Measurements from ENCODE around the gene ADSS1.

The ADSS1 gene

DNA sequence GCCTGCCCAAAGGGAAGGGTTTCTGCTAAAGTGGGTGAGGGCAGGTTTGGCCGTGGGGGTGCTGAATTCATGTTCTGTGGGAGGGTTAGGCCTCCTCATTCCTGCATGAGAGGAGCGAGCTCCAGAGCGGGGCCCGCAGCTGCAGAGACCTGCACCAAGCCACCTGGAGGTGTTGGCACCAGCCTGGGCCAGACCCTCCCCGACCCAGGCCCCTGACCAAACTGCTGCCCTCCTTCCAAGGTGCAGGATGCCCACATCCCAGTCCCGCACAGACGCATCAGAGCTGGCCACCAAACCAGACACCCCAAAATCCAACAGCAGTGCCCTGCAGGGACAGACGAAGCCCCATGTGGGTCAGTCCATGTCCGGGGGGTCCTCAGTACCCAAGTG lies 10.6 kb downstream of the ADSS1 start:
- no peak for DNase-seq (ENCODE audit: low spot score)
- Mint-ChIP-seq H3K4me3 (no peak overlapping the region), H3K9me3 (no peaks in the 10 kb centered on the region), H3K36me3 (ENCODE audit: low read depth) (no peaks in the 10 kb centered on the region), H3K27me3 (ENCODE audit: low read depth) (no peaks in the 10 kb centered on the region), H3K4me1 (ENCODE audit: low read depth) (no peaks in the 10 kb centered on the region), H3K27ac (no peak overlapping the region)

GRCh38 chr14:104734991-104735779 lies 11.2 kb downstream of the ADSS1 start:
- H3K27me3 Mint-ChIP-seq (ENCODE audit: low read depth) = no peaks in the 10 kb centered on the region
- no peak for DNase-seq (ENCODE audit: low spot score)
- no peaks in the 10 kb centered on the region for H3K4me1 Mint-ChIP-seq (ENCODE audit: low read depth)
- H3K36me3 Mint-ChIP-seq (ENCODE audit: low read depth) = no peaks in the 10 kb centered on the region
- no peak overlapping the region for H3K27ac Mint-ChIP-seq
- no peaks in the 10 kb centered on the region for H3K9me3 Mint-ChIP-seq
- no peak overlapping the region for H3K4me3 Mint-ChIP-seq

- Mint-ChIP-seq H3K36me3 (ENCODE audit: low read depth) (no peaks in the 10 kb centered on the region), H3K27ac (no peak overlapping the region), H3K9me3 (no peaks in the 10 kb centered on the region), H3K4me1 (ENCODE audit: low read depth) (no peaks in the 10 kb centered on the region), H3K27me3 (ENCODE audit: low read depth) (no peaks in the 10 kb centered on the region), H3K4me3 (no peak overlapping the region)
- no peak for DNase-seq (ENCODE audit: low spot score)
Measured at GRCh38 chr14:104735830-104736642, 12.0 kb downstream of the ADSS1 start.

GRCh38 chr14:104738375-104739019 lies 14.5 kb downstream of the ADSS1 start:
- DNase-seq (ENCODE audit: low spot score) = no peak
- Mint-ChIP-seq H3K4me3 (no peak overlapping the region), H3K9me3 (no peaks in the 10 kb centered on the region), H3K27ac (no peak overlapping the region), H3K27me3 (ENCODE audit: low read depth) (no peaks in the 10 kb centered on the region), H3K36me3 (ENCODE audit: low read depth) (no peaks in the 10 kb centered on the region), H3K4me1 (ENCODE audit: low read depth) (no peaks in the 10 kb centered on the region)

DNA sequence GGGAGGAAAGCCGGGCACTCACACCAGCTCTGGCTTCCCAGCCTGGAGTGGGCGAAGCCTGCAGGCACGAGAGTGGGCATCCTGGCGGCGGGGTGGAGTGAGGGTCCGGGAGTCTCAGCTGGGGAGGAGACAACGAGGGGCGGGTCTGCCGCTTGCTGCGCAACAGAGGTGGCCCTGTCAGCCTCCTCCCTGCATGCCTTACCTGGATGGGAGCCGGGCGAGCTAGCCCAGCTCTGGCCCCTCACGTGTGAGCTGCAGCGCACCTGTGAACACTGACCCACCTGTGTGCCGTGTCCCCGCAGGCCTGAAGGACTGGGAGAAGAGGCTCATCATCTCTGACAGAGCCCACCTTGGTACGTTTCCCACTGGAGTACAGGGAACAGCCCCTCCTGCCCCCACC lies 15.0 kb downstream of the ADSS1 start:
- Mint-ChIP-seq H3K4me1 (ENCODE audit: low read depth) (no peaks in the 10 kb centered on the region), H3K36me3 (ENCODE audit: low read depth) (no peaks in the 10 kb centered on the region), H3K27me3 (ENCODE audit: low read depth) (no peaks in the 10 kb centered on the region), H3K4me3 (no peak overlapping the region), H3K9me3 (no peaks in the 10 kb centered on the region), H3K27ac (no peak overlapping the region)
- no peak for DNase-seq (ENCODE audit: low spot score)

GRCh38 chr14:104739546-104740516 lies 15.8 kb downstream of the ADSS1 start:
- no peak overlapping the region for H3K27ac Mint-ChIP-seq
- H3K4me1 Mint-ChIP-seq (ENCODE audit: low read depth) = no peaks in the 10 kb centered on the region
- no peaks in the 10 kb centered on the region for H3K27me3 Mint-ChIP-seq (ENCODE audit: low read depth)
- no peak for DNase-seq (ENCODE audit: low spot score)
- H3K9me3 Mint-ChIP-seq = no peaks in the 10 kb centered on the region
- no peaks in the 10 kb centered on the region for H3K36me3 Mint-ChIP-seq (ENCODE audit: low read depth)
- H3K4me3 Mint-ChIP-seq = no peak overlapping the region

DNA sequence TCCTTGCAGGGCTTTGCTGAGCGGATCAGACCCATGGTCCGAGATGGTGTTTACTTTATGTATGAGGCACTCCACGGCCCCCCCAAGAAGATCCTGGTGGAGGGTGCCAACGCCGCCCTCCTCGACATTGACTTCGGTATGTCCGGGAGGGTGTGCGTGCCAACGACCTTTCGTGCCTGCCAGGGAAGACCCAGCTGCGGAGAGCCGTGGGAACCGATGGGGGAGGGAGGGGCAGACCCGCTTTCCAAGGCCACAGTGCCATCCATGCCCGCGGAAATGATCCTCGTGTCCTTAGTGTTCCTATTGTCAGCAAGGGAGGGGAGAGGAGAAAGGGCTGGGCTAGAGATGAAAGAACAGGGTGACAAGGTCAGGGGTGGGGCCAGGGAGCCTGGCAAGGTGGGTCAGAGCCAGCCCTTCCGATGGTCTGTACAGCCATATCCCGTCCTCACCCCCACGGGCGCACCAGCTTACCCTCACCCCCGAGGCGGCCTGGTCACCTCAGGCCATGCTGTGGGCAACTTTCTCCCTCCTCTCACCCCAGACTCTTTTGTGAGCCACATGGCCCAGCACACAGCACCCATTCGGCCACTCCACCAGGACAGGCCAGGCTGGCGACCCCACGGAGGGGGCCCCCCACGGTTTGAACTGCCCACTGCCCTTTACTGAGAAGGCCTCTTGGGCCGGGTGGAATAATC lies 17.2 kb downstream of the ADSS1 start:
- no peak overlapping the region for H3K27ac Mint-ChIP-seq
- no peak for DNase-seq (ENCODE audit: low spot score)
- no peaks in the 10 kb centered on the region for H3K36me3 Mint-ChIP-seq (ENCODE audit: low read depth)
- H3K27me3 Mint-ChIP-seq (ENCODE audit: low read depth) = no peaks in the 10 kb centered on the region
- H3K4me1 Mint-ChIP-seq (ENCODE audit: low read depth) = no peaks in the 10 kb centered on the region
- H3K4me3 Mint-ChIP-seq = no peak overlapping the region
- no peaks in the 10 kb centered on the region for H3K9me3 Mint-ChIP-seq

GRCh38 chr14:104741803-104742251 lies 17.8 kb downstream of the ADSS1 start:
- no peak for DNase-seq (ENCODE audit: low spot score)
- H3K4me3 Mint-ChIP-seq = no peak overlapping the region
- H3K9me3 Mint-ChIP-seq = no peaks in the 10 kb centered on the region
- H3K27ac Mint-ChIP-seq = no peak overlapping the region
- no peaks in the 10 kb centered on the region for H3K27me3 Mint-ChIP-seq (ENCODE audit: low read depth)
- no peaks in the 10 kb centered on the region for H3K4me1 Mint-ChIP-seq (ENCODE audit: low read depth)
- no peaks in the 10 kb centered on the region for H3K36me3 Mint-ChIP-seq (ENCODE audit: low read depth)

GRCh38 chr14:104742586-104743455 lies 18.8 kb downstream of the ADSS1 start:
- no peak overlapping the region for H3K27ac Mint-ChIP-seq
- H3K36me3 Mint-ChIP-seq (ENCODE audit: low read depth) = no peaks in the 10 kb centered on the region
- no peak overlapping the region for H3K4me3 Mint-ChIP-seq
- H3K4me1 Mint-ChIP-seq (ENCODE audit: low read depth) = no peaks in the 10 kb centered on the region
- DNase-seq (ENCODE audit: low spot score) = no peak
- H3K27me3 Mint-ChIP-seq (ENCODE audit: low read depth) = no peaks in the 10 kb centered on the region
- no peaks in the 10 kb centered on the region for H3K9me3 Mint-ChIP-seq

GRCh38 chr14:104743461-104744380 lies 19.7 kb downstream of the ADSS1 start:
- no peaks in the 10 kb centered on the region for H3K9me3 Mint-ChIP-seq
- no peak overlapping the region for H3K27ac Mint-ChIP-seq
- H3K4me3 Mint-ChIP-seq = no peak overlapping the region
- no peak for DNase-seq (ENCODE audit: low spot score)
- no peaks in the 10 kb centered on the region for H3K36me3 Mint-ChIP-seq (ENCODE audit: low read depth)
- H3K27me3 Mint-ChIP-seq (ENCODE audit: low read depth) = no peaks in the 10 kb centered on the region
- no peaks in the 10 kb centered on the region for H3K4me1 Mint-ChIP-seq (ENCODE audit: low read depth)

GRCh38 chr14:104744484-104744883 lies 20.5 kb downstream of the ADSS1 start:
- no peak for DNase-seq (ENCODE audit: low spot score)
- H3K27ac Mint-ChIP-seq = no peak overlapping the region
- no peaks in the 10 kb centered on the region for H3K36me3 Mint-ChIP-seq (ENCODE audit: low read depth)
- no peak overlapping the region for H3K4me3 Mint-ChIP-seq
- no peaks in the 10 kb centered on the region for H3K9me3 Mint-ChIP-seq
- H3K27me3 Mint-ChIP-seq (ENCODE audit: low read depth) = no peaks in the 10 kb centered on the region
- H3K4me1 Mint-ChIP-seq (ENCODE audit: low read depth) = no peaks in the 10 kb centered on the region
